Large intestine (tissue), 3 donors: ENCODE data around the gene CLRN3. TPM values are rescaled to one million over a fixed set of nuclear protein-coding genes. Genes with fewer than 3 reads are reported as not detected.
A peak's percentile ranks its signal among the peaks of the same experiment; 100 is the strongest.

Experiments used
- DNase-seq, 2 donors: peaks; one replicate each; pipeline versions ENCODE4 v3.0.0 to v3.0.0-alpha.2; 2013
- H3K27ac ChIP-seq: one replicate; pipeline ENCODE4 v1.5.1; 2013; ENCODE audit warnings: low read length
- H3K27me3 ChIP-seq: 2 replicates; pipeline ENCODE4 v1.6.1; 2013; ENCODE audit warnings: low read length; ENCODE audit not compliant: control insufficient read depth, insufficient read depth
- H3K36me3 ChIP-seq: 2 replicates; pipeline ENCODE4 v1.6.1; 2013; ENCODE audit warnings: low read length; ENCODE audit not compliant: control insufficient read depth, insufficient read depth
- H3K4me1 ChIP-seq: one replicate; pipeline ENCODE4 v1.6.1; 2013; ENCODE audit warnings: low read length; ENCODE audit not compliant: control insufficient read depth, insufficient read depth
- H3K4me3 ChIP-seq: one replicate; pipeline ENCODE4 v1.5.1; 2013; ENCODE audit warnings: low read length
- H3K9me3 ChIP-seq: one replicate; pipeline ENCODE4 v1.6.1; 2013; ENCODE audit warnings: mild to moderate bottlenecking, low read depth, low read length, moderate library complexity; ENCODE audit not compliant: control insufficient read depth
- WGBS: methylation state at CpG from one replicate; pipeline ENCODE4 v1.1.5; 2013; ENCODE audit warnings: low lambda C conversion rate; ENCODE audit not compliant: insufficient coverage; 5-methylcytosine and 5-hydroxymethylcytosine counted together
- polyA plus RNA-seq: library from polyadenylated mRNA; unstranded; fragments of 120-200 nt; gene quantifications from one replicate; pipeline ENCODE4 v1.2.1, GENCODE V29; 2013

The CLRN3 gene
- polyA plus RNA-seq, 1 donor = 121 TPM

GRCh38 chr10:127886371-127887051 is 6.2 kb downstream of the CLRN3 start:
- no peaks in the 10 kb centered on the region for H3K9me3 ChIP-seq
- WGBS = 65% methylated on average over 2 of the region's 12 CpGs
- peaks cover 36% of the 10 kb centered on the region for H3K36me3 ChIP-seq
- peak; percentile 92 to 96 for DNase-seq
- H3K4me1 ChIP-seq = peaks cover 77% of the 10 kb centered on the region
- peak overlapping the region; percentile 98 for H3K27ac ChIP-seq
- no peaks in the 10 kb centered on the region for H3K27me3 ChIP-seq
- no peak overlapping the region for H3K4me3 ChIP-seq

- Histone ChIP-seq H3K4me1 (peaks cover 91% of the 10 kb centered on the region), H3K27me3 (no peaks in the 10 kb centered on the region), H3K27ac (peak overlapping the region; percentile 58), H3K36me3 (peaks cover 44% of the 10 kb centered on the region), H3K9me3 (no peaks in the 10 kb centered on the region), H3K4me3 (no peak overlapping the region)
- DNase-seq = no peak
- WGBS = 0% methylated on average over 1 of the region's 5 CpGs
Observed at GRCh38 chr10:127884501-127884900, 8.2 kb downstream of the CLRN3 start.

GRCh38 chr10:127883516-127883915 is 9.2 kb downstream of the CLRN3 start:
- H3K27ac ChIP-seq = no peak overlapping the region
- DNase-seq = no peak
- no peaks in the 10 kb centered on the region for H3K9me3 ChIP-seq
- no peaks in the 10 kb centered on the region for H3K27me3 ChIP-seq
- H3K36me3 ChIP-seq = peaks cover 48% of the 10 kb centered on the region
- peaks cover 94% of the 10 kb centered on the region for H3K4me1 ChIP-seq
- WGBS = no CpG with 5 or more reads among the region's 10 CpGs
- H3K4me3 ChIP-seq = no peak overlapping the region

- peaks cover 88% of the 10 kb centered on the region for H3K4me1 ChIP-seq
- DNase-seq = peak in 1 of 2 donors; percentile 51
Observed at GRCh38 chr10:127882801-127883459, 9.8 kb downstream of the CLRN3 start.

GRCh38 chr10:127882391-127882790 is 10.3 kb downstream of the CLRN3 start:
- H3K4me1 ChIP-seq = peaks cover 83% of the 10 kb centered on the region
- no CpG with 5 or more reads among the region's 8 CpGs for WGBS

More at GRCh38 chr10:127882801-127883459, 9.8 kb downstream of the CLRN3 start:
- Histone ChIP-seq H3K9me3 (no peaks in the 10 kb centered on the region), H3K27me3 (no peaks in the 10 kb centered on the region), H3K4me3 (no peak overlapping the region), H3K27ac (peak overlapping the region; percentile 87), H3K36me3 (peaks cover 45% of the 10 kb centered on the region)
- no CpG with 5 or more reads among the region's 4 CpGs for WGBS

GRCh38 chr10:127881262-127881661 is 11.5 kb downstream of the CLRN3 start:
- Histone ChIP-seq H3K4me3 (no peak overlapping the region), H3K4me1 (peaks cover 73% of the 10 kb centered on the region), H3K27ac (peak overlapping the region; percentile 87)

More at GRCh38 chr10:127882391-127882790, 10.3 kb downstream of the CLRN3 start:
- Histone ChIP-seq H3K36me3 (peaks cover 47% of the 10 kb centered on the region), H3K9me3 (no peaks in the 10 kb centered on the region), H3K27ac (peak overlapping the region; percentile 87), H3K27me3 (no peaks in the 10 kb centered on the region), H3K4me3 (no peak overlapping the region)
- no peak for DNase-seq

GRCh38 chr10:127880557-127880956 is 12.2 kb downstream of the CLRN3 start:
- Histone ChIP-seq H3K27me3 (no peaks in the 10 kb centered on the region), H3K4me1 (peaks cover 66% of the 10 kb centered on the region), H3K9me3 (no peaks in the 10 kb centered on the region), H3K4me3 (no peak overlapping the region), H3K27ac (peak overlapping the region; percentile 87), H3K36me3 (peaks cover 48% of the 10 kb centered on the region)
- DNase-seq = no peak
- WGBS = no CpG with 5 or more reads among the region's 2 CpGs

More at GRCh38 chr10:127881262-127881661, 11.5 kb downstream of the CLRN3 start:
- Histone ChIP-seq H3K36me3 (peaks cover 48% of the 10 kb centered on the region), H3K27me3 (no peaks in the 10 kb centered on the region), H3K9me3 (no peaks in the 10 kb centered on the region)
- no CpG with 5 or more reads among the region's 8 CpGs for WGBS
- DNase-seq = peak; percentile 87 to 94

- Histone ChIP-seq H3K36me3 (peaks cover 39% of the 10 kb centered on the region), H3K4me3 (no peak overlapping the region), H3K9me3 (no peaks in the 10 kb centered on the region), H3K27ac (peak overlapping the region; percentile 60), H3K4me1 (peaks cover 53% of the 10 kb centered on the region), H3K27me3 (no peaks in the 10 kb centered on the region)
- WGBS = 100% methylated on average over 1 of the region's 4 CpGs
- peak; percentile 60 to 75 for DNase-seq
Observed at GRCh38 chr10:127878475-127879055, 14.2 kb downstream of the CLRN3 start.

GRCh38 chr10:127877699-127878098 is 15.0 kb downstream of the CLRN3 start:
- H3K36me3 ChIP-seq = peaks cover 31% of the 10 kb centered on the region

GRCh38 chr10:127877116-127877515 is 15.6 kb downstream of the CLRN3 start:
- peaks cover 51% of the 10 kb centered on the region for H3K4me1 ChIP-seq
- no CpG with 5 or more reads among the region's 4 CpGs for WGBS

More at GRCh38 chr10:127877699-127878098, 15.0 kb downstream of the CLRN3 start:
- no peak for DNase-seq
- H3K4me1 ChIP-seq = peaks cover 50% of the 10 kb centered on the region
- no peak overlapping the region for H3K4me3 ChIP-seq
- H3K27me3 ChIP-seq = no peaks in the 10 kb centered on the region
- no peaks in the 10 kb centered on the region for H3K9me3 ChIP-seq
- H3K27ac ChIP-seq = peak overlapping the region; percentile 6
- no CpG with 5 or more reads among the region's 5 CpGs for WGBS

More at GRCh38 chr10:127877116-127877515, 15.6 kb downstream of the CLRN3 start:
- peak overlapping the region; percentile 6 for H3K27ac ChIP-seq
- no peak overlapping the region for H3K4me3 ChIP-seq
- H3K27me3 ChIP-seq = no peaks in the 10 kb centered on the region
- no peak for DNase-seq
- H3K9me3 ChIP-seq = no peaks in the 10 kb centered on the region
- H3K36me3 ChIP-seq = peaks cover 25% of the 10 kb centered on the region
